Measurements from ENCODE around the gene TTLL5.

The TTLL5 gene

DNA sequence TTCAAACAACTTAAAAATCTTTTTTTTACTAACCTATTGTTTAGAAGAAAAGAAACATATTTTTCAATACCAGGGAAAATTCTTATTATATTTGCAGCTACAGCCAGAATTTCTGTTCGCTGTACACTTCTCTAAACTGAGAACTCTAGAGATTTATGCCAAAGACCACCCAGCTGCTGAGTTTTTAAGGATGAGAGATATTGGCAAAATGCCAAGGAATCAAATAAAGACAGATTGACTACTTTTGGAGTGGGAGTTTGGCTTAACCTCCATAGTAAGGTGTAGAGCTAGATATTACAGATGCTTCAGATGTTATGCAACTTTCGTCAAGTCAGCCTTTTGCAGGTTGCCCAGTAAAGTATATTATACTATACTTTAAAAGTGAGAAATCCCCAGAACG lies 71.8 kb downstream of the TTLL5 start:
- DNase-seq (ENCODE audit: low read depth) = no peak

DNA sequence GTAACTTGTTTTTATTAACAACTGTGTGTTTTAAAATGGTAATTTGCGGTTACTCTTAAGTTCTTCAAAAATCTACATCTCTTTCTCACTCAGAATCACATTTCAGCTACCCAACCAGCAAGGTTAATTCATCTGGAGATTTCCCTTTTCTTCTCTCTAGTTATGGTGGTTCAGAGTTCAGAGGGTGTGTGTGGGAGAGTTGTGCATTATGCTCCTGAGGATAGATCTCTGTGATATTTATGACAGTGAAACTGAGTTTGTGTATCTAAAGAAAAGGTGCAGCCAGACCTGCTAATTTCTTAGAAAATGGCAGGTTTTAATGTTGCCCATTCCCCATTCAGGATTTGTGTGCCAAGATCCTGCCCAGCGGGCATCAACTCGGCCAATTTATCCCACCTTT lies 73.8 kb downstream of the TTLL5 start:
- no peak for DNase-seq (ENCODE audit: low read depth)

DNA sequence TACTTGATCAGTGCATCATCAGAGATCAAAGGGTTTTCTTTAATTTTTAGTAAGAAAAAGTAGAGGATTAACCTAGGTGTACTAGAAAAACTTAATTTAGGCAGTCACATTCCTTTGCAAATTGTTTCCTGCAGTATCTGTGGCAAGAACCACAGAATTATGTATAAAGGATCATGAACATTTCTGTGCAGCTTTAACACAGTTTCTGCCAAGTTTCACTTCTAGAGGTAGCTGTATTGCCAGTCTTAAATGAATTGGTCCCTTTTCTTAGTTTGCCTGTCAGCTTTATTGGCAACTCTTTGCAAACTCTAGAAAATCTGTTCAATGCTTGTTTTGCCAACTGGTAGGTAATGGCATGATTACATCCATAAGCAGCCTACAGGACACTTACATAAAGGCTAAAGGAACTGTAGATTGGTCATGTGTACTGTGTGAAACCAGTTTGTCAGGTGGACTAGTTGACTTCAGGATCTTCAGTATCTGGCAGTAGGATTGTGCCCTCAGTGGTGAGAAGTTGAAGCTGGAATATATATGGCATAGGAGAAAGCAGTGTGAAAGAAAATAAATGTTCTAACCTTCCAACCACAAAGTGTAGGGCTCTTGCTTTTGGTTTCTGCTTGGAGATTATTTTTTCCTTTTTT lies 75.9 kb downstream of the TTLL5 start:
- DNase-seq (ENCODE audit: low read depth) = peak; percentile 30

DNA sequence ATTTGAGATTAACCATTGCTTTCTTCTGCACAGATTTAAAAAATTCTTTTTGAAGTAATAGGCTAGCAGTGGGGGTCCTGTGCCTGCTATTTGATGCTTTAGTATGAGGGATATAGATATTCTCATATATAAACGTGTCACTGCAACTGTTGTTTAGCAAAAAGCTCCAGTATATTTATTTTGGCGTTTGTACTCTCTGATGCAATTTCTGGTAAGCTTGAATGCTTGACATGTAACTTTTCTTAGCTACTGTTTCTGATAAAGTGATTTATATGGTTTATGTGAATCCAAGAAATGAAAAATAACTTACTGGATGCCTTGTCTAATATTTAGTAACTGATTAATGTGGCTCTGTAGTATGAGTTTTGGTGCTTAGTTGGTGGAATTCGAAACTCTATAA lies 77.1 kb downstream of the TTLL5 start:
- DNase-seq (ENCODE audit: low read depth) = peak; percentile 53

DNA sequence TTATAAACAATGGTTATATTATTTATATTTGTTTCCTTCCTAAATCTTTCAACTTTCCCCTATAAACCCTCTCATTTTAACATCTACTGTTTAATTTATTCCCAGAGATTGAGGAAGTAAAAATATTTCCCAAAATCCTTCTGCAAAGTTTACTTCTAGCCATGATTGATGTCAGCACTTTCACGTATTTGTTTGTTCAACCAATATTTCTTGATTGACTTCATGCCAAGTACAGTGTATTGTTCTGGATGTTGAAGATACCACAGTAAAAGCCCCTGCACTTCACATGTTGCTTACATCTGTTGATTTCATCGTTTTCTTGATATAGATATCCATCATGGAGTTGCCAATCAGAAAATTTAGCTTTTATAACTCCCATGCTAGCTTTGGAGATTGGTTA lies 81.8 kb downstream of the TTLL5 start:
- DNase-seq (ENCODE audit: low read depth) = no peak

DNA sequence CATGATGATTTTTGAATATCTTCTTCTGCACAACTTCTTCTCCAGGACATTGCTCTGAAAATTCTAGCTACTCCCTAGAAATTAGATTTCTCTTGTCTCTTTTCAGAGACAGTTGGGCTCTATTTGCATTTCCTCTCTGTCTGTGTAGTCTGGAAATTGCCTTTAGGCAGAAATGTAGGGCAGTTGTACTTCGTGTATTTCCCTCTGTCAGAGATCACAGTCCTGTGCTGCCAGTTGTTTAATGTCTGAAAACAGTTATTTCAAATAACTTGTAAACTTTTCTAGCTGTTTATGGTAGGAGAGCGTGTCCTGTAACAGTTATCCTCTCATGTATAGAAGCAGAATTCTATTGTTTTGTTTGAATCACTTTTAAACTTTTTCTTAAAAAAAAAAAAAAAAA lies 86.9 kb downstream of the TTLL5 start:
- no peak for DNase-seq (ENCODE audit: low read depth)

DNA sequence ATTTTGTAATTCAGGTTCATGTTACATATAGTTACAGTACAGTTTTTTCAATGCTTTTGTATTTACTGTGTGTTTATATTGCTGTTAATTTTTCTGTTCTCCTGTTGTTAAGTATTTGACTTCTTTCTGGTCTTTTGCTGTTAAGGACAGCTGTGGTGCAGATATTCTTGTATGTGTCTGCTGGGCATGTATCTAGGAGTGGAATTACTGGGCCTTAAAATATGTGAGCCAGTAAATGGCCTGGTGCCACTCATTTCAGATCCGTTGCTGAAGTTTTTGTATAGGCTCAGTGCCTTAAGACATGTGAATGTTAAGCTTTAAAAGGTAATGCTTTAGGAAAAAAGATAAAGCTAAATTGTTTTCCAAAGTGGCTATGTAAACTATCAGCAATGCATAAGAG lies 87.3 kb downstream of the TTLL5 start:
- peak; percentile 11 for DNase-seq (ENCODE audit: low read depth)

DNA sequence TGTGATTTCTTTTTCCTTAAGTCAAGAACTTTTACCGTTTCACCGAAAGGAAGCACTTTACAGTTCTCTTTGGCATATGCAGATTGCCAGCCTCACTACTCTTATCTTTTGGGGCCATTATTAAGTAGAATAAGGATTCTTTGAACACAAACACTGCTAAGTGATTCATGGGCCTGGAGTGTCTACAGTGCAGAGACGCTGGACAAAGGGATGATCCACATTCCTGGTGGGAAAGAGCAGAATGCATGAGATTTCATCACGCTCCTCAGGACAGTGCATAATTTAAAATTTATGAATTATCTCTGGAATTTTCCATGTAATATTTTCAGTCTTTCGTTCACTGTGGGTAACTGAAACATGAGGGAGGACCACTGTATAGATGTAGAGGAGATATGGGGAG lies 90.2 kb downstream of the TTLL5 start:
- DNase-seq (ENCODE audit: low read depth) = peak; percentile 53

DNA sequence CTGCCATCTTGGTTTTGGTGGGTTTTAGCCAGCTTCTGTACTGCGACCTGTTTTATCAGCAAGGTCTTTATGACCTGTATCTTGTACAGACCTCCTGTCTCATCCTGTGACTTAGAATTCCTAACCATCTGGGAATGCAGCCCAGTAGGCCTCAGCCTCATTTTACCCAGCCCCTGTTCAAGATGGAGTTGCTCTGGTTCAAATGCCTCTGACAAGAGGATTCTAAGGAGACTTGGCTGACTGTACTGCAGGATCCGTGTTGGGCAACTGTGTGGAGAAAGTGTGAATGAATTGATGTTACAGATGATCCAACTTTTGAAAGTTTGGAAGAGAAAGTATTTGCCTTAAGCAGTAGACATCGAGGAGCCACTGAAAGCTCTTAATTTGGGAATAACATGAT lies 91.0 kb downstream of the TTLL5 start:
- DNase-seq (ENCODE audit: low read depth) = no peak

DNA sequence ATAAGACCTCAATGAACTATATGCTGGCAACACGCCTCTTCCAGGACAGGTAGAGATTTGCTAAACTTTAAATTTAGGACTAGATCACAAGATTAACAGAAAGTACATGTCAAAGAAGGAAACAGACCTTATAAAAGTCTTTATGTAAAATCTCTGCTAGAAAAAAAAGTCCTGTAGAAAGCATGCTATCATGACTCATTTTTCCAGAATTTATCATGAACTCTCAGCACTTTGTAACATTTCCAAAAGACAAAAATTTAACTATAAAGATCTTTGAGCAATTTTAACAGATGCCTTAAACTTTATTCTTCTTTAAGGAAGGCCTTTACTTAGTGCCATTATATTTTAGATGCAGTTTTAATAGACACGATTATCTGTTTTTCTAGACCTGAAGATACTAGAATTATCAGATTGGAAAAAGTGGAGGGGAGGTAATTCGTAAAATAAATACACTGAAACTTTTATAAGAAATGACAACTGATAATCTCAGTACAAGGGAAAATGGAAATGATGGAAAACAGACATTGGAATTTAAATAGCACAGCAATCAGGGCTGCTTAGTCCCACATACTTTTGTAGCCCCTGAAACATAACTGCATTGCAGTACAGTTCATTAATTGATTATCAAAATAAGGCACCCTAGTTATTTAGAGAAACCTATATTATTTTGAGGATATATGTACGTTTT lies 92.0 kb downstream of the TTLL5 start:
- peak; percentile 47 for DNase-seq (ENCODE audit: low read depth)

DNA sequence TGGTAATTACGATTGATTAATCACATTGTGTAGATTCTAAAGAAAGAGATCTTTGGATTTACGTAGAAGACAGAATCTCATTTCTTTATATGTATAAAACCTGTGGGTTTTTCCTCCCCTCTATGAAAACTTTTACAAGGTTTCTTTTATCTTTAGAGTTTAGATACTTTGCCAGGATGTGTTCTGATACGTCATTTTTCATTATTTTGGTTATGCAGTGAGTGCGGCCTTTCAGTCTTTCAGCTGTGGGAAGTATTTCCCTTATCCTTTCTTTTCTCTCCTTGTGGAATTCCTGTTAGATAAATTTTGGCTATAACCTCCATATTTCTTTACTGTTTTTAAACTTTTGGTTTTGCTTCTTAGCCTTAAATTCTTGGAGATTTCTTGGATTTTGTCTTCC lies 92.7 kb downstream of the TTLL5 start:
- DNase-seq (ENCODE audit: low read depth) = no peak

DNA sequence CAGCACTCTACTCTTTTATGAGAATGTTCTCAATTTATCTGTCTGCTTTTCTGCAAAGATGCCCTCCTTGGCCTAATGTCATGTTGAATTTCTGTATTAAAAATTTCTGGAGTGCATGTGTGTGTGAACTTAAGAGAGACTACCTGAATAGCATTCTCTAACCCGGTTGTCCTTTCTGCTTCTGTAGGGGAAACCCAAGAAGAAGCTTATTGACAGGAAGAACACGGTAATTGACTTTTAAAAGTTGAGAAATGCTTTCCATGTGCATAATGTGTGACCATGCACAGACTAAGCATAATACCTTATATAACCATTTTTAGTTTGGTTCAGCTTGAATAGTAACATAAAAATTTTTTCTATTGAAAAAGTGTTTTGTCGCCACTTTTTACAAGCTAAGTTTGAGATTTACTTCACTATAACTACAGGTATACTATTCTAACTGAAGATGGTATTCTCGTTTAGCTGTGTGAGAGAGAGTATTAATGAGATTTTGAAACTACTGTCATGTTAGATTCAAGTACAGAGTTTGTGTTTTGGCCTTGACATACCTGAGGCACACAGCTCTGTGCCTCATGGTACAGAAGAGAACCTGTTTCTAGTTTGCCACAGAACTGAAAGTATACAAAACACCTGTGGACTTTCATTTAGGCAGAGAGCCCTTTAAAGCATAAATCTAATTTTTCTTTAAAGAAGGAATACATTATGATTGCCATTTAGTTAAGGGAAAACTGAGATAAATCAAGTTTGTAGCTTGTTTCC lies 96.8 kb downstream of the TTLL5 start:
- no peak for DNase-seq (ENCODE audit: low read depth)

DNA sequence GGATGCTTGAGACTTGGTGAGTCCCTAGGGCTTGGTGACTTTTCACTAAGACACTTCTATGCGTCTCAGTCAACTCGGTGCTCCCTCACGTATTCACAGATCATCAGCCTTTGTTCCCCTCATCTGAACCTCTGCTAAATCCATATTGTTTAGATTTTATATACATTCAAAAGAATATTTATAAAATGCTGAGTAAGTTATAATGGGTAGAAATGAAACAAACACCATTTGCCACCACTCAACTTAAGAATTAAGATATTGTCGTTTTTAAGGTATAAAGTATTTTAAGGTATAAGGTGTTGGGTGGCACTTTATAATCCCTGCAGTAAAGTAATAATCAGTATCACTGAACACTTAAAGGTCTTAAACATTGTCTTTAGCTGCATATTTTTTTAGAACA lies 103.0 kb downstream of the TTLL5 start:
- DNase-seq (ENCODE audit: low read depth) = no peak

DNA sequence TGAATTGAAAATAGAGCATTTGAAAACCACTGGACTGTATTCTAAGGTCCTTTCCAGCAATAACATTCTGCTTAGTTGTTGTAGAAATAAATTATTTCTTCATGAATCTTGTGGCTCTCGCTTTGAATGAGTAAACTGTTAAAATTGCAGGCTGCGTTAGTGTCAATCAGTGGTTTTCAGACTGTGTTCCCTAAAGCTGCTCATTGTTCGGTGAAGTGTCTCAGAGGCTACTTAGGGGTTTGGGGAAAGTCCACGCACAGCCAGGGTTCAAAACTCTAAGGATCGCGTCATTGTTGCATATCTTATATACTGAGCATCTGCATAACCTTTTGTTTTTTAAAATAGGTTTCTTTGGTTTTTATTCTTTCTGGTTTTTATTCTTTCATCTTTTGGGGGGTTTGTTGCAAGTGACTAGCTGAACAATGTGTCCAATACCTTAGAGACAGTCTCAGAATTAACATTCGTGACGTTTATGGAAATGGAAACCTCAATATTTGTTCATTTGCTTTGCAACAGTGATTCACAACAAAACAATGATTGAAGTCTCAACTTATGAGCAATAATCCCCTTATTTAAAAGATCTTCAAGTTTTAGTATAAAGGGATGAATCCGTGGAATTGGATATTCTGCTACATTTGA lies 108.1 kb downstream of the TTLL5 start:
- DNase-seq (ENCODE audit: low read depth) = peak; percentile 55

DNA sequence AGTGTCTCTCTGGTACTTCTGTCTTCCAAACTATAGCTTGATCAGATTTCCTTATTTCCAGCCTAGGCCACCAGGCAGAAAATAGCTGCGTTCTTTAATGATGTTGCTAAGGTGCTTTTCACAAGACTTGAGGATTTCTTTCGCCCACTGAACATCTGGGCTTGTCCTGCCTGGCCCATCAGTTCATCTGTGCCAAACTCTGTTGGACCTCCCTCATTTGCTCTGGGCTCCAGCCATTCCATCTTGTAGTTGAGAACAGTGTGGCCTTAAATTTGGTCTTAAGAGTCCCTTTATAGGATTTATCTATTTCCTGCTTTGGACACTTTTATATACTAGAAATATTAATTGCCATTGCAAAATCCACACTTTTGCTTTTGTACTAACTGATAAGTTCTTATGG lies 109.6 kb downstream of the TTLL5 start:
- DNase-seq (ENCODE audit: low read depth) = no peak

DNA sequence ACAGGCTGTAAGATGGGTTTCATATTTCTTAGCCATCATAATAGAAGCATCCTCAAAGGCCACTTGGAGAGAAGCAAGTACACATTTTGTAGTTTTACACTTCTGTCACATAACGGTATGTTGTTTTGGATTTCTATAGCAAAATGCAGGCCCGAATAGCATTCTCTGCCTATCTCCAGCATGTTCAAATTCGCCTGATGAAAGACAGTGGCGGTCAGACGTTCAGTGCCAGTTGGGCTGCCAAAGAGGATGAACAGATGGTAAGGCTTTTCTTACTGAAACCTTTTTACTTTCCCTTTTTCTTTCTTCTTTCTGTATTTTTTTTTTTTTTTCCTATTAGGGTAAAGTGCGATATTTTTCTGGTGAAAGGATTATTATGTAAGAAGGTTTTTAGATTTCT lies 110.5 kb downstream of the TTLL5 start:
- no peak for DNase-seq (ENCODE audit: low read depth)

DNA sequence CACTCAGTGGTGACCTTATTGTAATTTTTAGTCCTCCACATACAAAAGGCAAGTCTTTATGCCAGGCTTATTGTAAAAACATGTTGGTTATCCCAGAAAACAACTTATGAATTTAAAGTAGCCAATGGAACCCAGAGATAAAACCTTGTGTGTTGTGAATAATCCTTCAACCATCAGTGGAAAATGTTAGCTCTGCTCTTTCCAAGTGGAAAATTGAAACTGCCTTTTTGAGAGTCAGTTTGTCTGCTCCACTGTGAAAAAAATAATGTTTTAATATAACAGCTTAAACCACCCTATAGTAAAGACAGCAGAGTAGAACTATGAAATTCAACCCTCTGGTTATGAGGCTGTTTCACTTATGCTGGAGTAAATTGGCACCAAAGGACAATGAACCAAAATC lies 112.0 kb downstream of the TTLL5 start:
- DNase-seq (ENCODE audit: low read depth) = no peak

DNA sequence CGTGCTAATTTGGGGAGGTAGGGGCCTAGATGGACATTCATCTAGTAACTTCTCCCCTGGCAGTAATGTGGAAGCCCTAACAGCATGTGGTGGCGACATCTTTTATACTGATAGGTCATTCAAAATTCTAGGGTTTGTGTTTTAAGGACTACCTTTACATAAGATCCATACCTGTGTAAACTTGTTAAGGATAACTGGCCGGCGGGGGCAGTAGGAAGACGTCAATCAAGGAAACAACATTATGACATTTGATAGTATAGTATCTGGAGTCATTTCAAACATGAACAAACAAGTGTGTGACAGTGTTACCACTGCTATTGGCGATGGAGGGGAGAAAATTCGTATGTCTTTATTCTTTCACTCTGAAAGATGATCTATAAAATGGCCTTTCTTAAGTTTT lies 120.0 kb downstream of the TTLL5 start:
- DNase-seq (ENCODE audit: low read depth) = no peak

DNA sequence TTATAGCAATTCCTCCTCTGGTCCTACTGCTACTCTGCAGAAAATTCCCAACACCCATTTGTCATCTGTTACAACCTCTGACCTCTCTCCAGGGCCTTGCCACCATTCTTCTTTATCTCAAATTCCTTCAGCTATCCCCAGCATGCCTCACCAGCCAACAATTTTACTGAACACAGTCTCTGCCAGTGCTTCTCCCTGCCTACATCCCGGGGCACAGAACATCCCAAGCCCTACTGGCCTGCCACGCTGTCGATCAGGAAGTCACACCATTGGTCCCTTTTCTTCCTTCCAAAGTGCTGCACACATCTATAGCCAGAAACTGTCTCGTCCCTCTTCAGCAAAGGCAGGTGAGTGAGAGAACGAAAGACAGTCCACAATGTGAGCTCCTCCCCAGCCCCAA lies 122.1 kb downstream of the TTLL5 start:
- no peak for DNase-seq (ENCODE audit: low read depth)

DNA sequence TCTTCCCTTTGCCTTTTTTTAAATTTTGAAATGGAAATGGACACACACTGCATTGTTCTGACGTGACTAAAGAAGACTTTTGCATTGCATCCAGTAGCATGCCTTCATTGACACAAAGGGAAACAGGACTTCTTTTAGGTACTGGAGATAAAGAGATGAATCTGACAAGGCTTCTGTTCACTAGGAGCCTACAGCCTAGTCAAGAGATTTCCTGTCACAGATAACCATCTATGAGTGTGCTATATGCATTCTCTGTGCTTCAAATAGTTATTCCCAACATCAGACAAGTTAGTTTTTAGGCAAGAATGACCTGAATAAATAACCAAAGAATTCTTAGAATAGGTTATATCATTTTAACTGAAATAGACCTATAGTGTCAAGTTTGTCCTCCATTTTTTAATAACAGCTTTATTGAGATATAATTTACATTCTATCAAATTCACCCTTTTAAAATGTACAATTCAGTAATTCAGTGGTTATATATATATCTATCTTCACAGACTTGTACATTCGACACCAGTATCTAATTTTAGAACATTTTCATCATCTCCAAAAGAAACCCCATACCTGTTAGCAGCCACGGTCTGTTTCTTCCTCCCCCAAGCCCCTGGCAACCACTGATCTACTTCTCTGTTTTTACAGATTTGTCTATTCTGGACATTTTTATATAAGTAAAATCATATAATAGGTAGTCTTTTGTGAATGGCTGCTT lies 122.7 kb downstream of the TTLL5 start:
- DNase-seq (ENCODE audit: low read depth) = no peak

DNA sequence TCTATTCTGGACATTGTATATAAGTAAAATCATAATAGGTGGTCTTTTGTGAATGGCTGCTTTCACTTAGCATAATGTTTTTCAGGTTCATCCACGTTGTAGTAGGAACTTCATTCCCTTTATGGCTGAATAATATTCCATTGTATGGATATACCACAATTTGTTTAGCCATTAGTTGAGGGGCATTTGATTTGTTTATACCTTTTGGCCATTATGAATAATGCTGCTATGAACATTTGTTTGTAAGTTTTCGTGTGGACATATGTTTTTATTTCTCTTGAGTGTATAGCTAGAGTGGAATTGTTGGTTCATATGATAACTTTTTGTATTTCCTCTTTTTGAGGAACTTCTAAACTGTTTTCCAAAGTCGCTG lies 123.3 kb downstream of the TTLL5 start:
- DNase-seq (ENCODE audit: low read depth) = no peak

DNA sequence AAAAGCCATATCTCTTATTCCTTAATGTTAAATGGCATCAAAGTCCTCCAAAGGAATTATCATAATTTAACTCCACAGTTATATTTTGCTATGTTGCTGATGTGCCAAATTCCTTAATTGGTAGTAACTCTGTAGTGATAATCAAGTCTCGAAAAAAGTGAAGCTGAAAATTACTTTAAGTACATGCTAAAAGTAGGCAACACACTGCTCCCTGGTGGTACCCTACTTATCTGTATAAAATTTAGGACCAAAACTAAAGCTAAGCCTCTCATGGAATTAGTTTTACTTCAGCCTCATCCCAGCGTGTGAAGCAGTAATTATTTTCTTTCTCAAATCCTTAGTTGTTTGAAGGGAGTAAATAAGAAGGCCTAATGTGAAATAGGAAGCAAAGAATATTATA lies 132.8 kb downstream of the TTLL5 start:
- DNase-seq (ENCODE audit: low read depth) = peak; percentile 25
